ENCODE measurements around the gene CCDC57.

- TF ChIP-seq CTCF (IDR thresholded peaks at IDR 0.05) (no peak), POLR2A (IDR thresholded peaks at IDR 0.05) (no peak)
Measured at GRCh38 chr17:82081546-82081945, 131.1 kb downstream of the CCDC57 start.

All from right lobe of liver (tissue), 4 donors.